Fibroblast of lung (primary cell): Measurements from ENCODE around the gene COL25A1. TPM values are rescaled to one million over a fixed set of nuclear protein-coding genes. Genes with fewer than 3 reads are reported as not detected.

Experiments used
- DNase-seq, 2 donors: peaks; one replicate each; pipeline versions ENCODE4 v3.0.0 to v3.0.0-alpha.2; 2010; ENCODE audit warnings: low read depth in 2 of 2
- H2AFZ ChIP-seq: 2 replicates; pipeline ENCODE4 v1.5.1; 2012; ENCODE audit warnings: low read length, control low read depth, inconsistent platforms
- H3K27ac ChIP-seq: 2 replicates; pipeline ENCODE4 v1.5.1; 2011; ENCODE audit warnings: low read length, control low read depth; ENCODE audit not compliant: insufficient read depth
- H3K27me3 ChIP-seq: 2 replicates; pipeline ENCODE4 v1.5.1; 2011; ENCODE audit warnings: mild to moderate bottlenecking, low read length; ENCODE audit not compliant: control insufficient read depth, insufficient read depth
- H3K36me3 ChIP-seq: 2 replicates; pipeline ENCODE4 v1.5.1; 2011; ENCODE audit warnings: low read length; ENCODE audit not compliant: control insufficient read depth, insufficient read depth
- H3K4me1 ChIP-seq: 2 replicates; pipeline ENCODE4 v1.5.1; 2011; ENCODE audit warnings: low read length; ENCODE audit not compliant: control insufficient read depth, insufficient read depth; ENCODE audit errors: extremely low read depth
- H3K4me2 ChIP-seq: 2 replicates; pipeline ENCODE4 v1.5.1; 2011; ENCODE audit warnings: low read length, control low read depth; ENCODE audit not compliant: insufficient read depth; ENCODE audit errors: extremely low read depth
- H3K4me3 ChIP-seq, 4 experiments: fragments of 200-600 bp in 1 of 4; sonication (generic) in 1 of 4; replicated peaks in 1 of 4; 2 replicates each; pipeline ENCODE4 v1.5.1; 2011 to 2016; ENCODE audit warnings: low read length in 4 of 4, low read depth in 3 of 4, mild to moderate bottlenecking in 3 of 4, control low read depth in 2 of 4, inconsistent platforms in 1 of 4, mixed read lengths in 1 of 4; ENCODE audit not compliant: insufficient read depth in 1 of 4; ENCODE audit errors: control extremely low read depth in 1 of 4
- H3K79me2 ChIP-seq: 2 replicates; pipeline ENCODE4 v1.5.1; 2012; ENCODE audit warnings: mild to moderate bottlenecking, low read length, inconsistent platforms; ENCODE audit not compliant: control insufficient read depth, insufficient read depth
- H3K9ac ChIP-seq: 2 replicates; pipeline ENCODE4 v1.5.1; 2011; ENCODE audit warnings: mild to moderate bottlenecking, low read length, control low read depth; ENCODE audit not compliant: insufficient read depth
- H3K9me3 ChIP-seq: 2 replicates; pipeline ENCODE4 v1.5.1; 2012; ENCODE audit warnings: low read depth, low read length; ENCODE audit not compliant: control insufficient read depth, insufficient read depth
- H4K20me1 ChIP-seq: 2 replicates; pipeline ENCODE4 v1.5.1; 2011; ENCODE audit warnings: low read length; ENCODE audit not compliant: control insufficient read depth, insufficient read depth; ENCODE audit errors: extremely low read depth
- EZH2 ChIP-seq: IDR thresholded peaks from 2 replicates; pipeline ENCODE4 v1.5.1; 2012; ENCODE audit warnings: low read length, control low read depth, mild to moderate bottlenecking; ENCODE audit errors: missing control alignments
- polyA plus RNA-seq, 2 donors: library from polyadenylated mRNA; depleted of rRNA in 1 of 2; stranded (reverse) in 1 of 2; unstranded in 1 of 2; fragments of >200 nt; gene quantifications; 2 replicates each; pipeline ENCODE4 v1.2.1, GENCODE V29; 2011 to 2012; ENCODE audit warnings: missing spikeins in 1 of 2
- total RNA-seq: library from RNA; depleted of rRNA; stranded (reverse); fragments of >200 nt; gene quantifications from 2 replicates; pipeline ENCODE4 v1.2.1, GENCODE V29; 2014
- TF ChIP-seq, protein P1 (sequence below), 2 donors: IDR thresholded peaks in 1 of 2; conservative IDR thresholded peaks in 1 of 2; 1 replicate in 1 of 2; 2 replicates in 1 of 2; pipeline ENCODE4 v1.5.1; 2011 to 2012; ENCODE audit warnings: low read length in 2 of 2, control low read depth in 1 of 2, inconsistent platforms in 1 of 2, low read depth in 1 of 2, mild to moderate bottlenecking in 1 of 2

COL25A1 gene
- total and polyA plus RNA-seq, 2 donors (not counting 1 experiment from before 2014, with no cell fraction given): under 0.01 to 0.01 TPM

DNA sequence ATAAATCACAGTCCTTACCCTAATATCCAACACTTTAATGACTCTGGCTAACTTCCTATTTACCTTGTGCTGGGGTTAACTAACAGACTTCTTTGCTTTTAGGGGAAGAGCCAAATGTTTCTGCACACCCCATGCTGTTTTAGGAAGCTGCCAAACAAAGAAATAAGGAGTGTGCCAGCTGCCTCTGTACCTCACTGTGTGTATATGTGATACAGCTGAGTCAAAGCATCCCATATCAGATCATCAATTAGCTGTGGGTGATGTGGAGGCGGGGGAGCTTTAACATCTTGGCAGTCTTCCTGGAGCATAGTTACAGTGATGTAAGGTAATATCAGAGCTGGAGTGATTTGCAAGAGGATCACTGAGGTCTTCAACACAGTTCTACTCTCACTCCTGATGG is 95.4 kb downstream of the COL25A1 start:
- Histone ChIP-seq H3K9ac (no peak overlapping the region), H3K36me3 (no peaks in the 10 kb centered on the region), H3K4me1 (no peaks in the 10 kb centered on the region), H3K4me2 (no peak overlapping the region), H3K79me2 (no peaks in the 10 kb centered on the region), H3K27ac (no peak overlapping the region), H4K20me1 (no peaks in the 10 kb centered on the region), H3K27me3 (no peaks in the 10 kb centered on the region), H3K9me3 (no peaks in the 10 kb centered on the region), H2AFZ (no peak overlapping the region), H3K4me3 (no peak overlapping the region)
- DNase-seq: peak; percentile 45 to 90
- TF ChIP-seq EZH2: no peak
- TF ChIP-seq, protein P1, sequence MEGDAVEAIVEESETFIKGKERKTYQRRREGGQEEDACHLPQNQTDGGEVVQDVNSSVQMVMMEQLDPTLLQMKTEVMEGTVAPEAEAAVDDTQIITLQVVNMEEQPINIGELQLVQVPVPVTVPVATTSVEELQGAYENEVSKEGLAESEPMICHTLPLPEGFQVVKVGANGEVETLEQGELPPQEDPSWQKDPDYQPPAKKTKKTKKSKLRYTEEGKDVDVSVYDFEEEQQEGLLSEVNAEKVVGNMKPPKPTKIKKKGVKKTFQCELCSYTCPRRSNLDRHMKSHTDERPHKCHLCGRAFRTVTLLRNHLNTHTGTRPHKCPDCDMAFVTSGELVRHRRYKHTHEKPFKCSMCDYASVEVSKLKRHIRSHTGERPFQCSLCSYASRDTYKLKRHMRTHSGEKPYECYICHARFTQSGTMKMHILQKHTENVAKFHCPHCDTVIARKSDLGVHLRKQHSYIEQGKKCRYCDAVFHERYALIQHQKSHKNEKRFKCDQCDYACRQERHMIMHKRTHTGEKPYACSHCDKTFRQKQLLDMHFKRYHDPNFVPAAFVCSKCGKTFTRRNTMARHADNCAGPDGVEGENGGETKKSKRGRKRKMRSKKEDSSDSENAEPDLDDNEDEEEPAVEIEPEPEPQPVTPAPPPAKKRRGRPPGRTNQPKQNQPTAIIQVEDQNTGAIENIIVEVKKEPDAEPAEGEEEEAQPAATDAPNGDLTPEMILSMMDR (conservative IDR thresholded peaks at IDR 0.05 in 1 of 2, IDR thresholded peaks at IDR 0.05 in 1 of 2; ENCODE audit: low read depth in 1 of 2, low read length in 2 of 2): no peak

DNA sequence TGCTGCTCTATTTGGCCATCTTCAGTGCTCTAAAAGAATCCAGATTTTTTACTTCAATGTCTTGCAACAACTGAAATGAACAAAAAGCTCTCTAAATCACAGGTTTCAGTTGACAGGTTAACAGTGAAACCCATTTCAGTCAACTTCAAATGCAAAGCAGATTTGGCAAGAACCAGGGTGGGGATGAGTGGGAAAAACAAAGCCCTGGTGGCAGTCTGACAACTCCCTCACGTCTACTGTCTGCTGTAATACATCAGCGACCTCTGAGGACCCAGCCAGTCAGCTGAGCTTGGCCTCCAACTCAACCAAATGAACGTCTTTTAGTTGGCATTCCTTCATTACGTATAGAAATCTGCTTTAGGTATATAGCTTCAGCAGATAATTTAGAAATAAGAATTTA is 95.8 kb downstream of the COL25A1 start:
- DNase-seq: peak in 1 of 2 donors; percentile 11
- no peaks in the 10 kb centered on the region for H3K27me3 ChIP-seq
- H3K4me1 ChIP-seq: no peaks in the 10 kb centered on the region
- no peak for TF ChIP-seq EZH2
- TF ChIP-seq, protein P1 (conservative IDR thresholded peaks at IDR 0.05 in 1 of 2, IDR thresholded peaks at IDR 0.05 in 1 of 2; ENCODE audit: low read depth in 1 of 2, low read length in 2 of 2): no peak
- H3K27ac ChIP-seq: no peak overlapping the region
- no peaks in the 10 kb centered on the region for H3K36me3 ChIP-seq
- H3K9me3 ChIP-seq: no peaks in the 10 kb centered on the region
- no peak overlapping the region for H3K9ac ChIP-seq
- H4K20me1 ChIP-seq: no peaks in the 10 kb centered on the region
- no peaks in the 10 kb centered on the region for H3K79me2 ChIP-seq
- H3K4me3 ChIP-seq: no peak overlapping the region
- H3K4me2 ChIP-seq: no peak overlapping the region
- H2AFZ ChIP-seq: no peak overlapping the region

DNA sequence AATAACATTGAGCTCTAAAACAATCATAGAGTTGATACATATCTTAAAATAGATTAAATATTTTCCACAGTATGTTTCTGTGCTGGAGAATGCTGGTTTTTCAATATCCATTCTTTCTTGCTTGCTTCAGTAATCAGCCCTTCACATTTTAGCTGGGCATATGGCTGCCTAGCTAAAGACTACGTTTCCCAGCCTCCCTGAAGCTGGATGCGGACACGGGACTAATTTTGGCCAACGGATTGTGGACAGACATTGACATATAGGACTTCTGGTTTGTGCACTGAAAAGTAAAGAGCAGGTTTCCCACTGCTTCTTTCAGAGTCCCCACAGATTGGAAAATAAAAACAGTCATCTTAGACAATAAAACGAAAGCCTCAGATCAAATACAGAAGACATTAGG is 97.3 kb downstream of the COL25A1 start:
- Histone ChIP-seq H3K4me1 (no peaks in the 10 kb centered on the region), H4K20me1 (no peaks in the 10 kb centered on the region), H3K9ac (no peak overlapping the region), H3K27me3 (no peaks in the 10 kb centered on the region), H3K4me3 (no peak overlapping the region), H3K4me2 (no peak overlapping the region), H3K36me3 (no peaks in the 10 kb centered on the region), H3K9me3 (no peaks in the 10 kb centered on the region), H3K27ac (no peak overlapping the region), H2AFZ (no peak overlapping the region), H3K79me2 (no peaks in the 10 kb centered on the region)
- TF ChIP-seq, protein P1 (conservative IDR thresholded peaks at IDR 0.05 in 1 of 2, IDR thresholded peaks at IDR 0.05 in 1 of 2; ENCODE audit: low read depth in 1 of 2, low read length in 2 of 2): no peak
- TF ChIP-seq EZH2: no peak
- no peak for DNase-seq
